HepG2 (cell line): ENCODE data around the gene ZNF670. TPM values are rescaled to one million over a fixed set of nuclear protein-coding genes. Genes with fewer than 3 reads are reported as not detected.

Source experiments
- BORCS8-MEF2B ChIP-seq: sonication (generic); formaldehyde crosslinking; IDR thresholded peaks from 2 replicates; pipeline ENCODE4 v1.8.0; 2022; ENCODE audit warnings: mild to moderate bottlenecking, missing genetic modification reagents
- ELF3 ChIP-seq: IDR thresholded peaks from 2 replicates; pipeline ENCODE4 v1.6.1; 2016; ENCODE audit warnings: missing genetic modification reagents, missing compliant biosample characterization
- FOXO1 ChIP-seq: sonication (generic); formaldehyde crosslinking; IDR thresholded peaks from 2 replicates; pipeline ENCODE4 v1.4.0; 2020; ENCODE audit warnings: missing genetic modification reagents
- KLF12 ChIP-seq: sonication (generic); formaldehyde crosslinking; IDR thresholded peaks from 2 replicates; pipeline ENCODE4 v1.4.0; 2020; ENCODE audit warnings: missing genetic modification reagents, borderline replicate concordance
- MED1 ChIP-seq: sonication (generic); formaldehyde crosslinking; IDR thresholded peaks from 2 replicates; pipeline ENCODE4 v1.4.0; 2020; ENCODE audit warnings: missing genetic modification reagents
- MTA1 ChIP-seq: sonication (generic); formaldehyde crosslinking; IDR thresholded peaks from 2 replicates; pipeline ENCODE4 v1.4.0; 2020; ENCODE audit warnings: missing genetic modification reagents, mild to moderate bottlenecking, borderline replicate concordance
- MYC ChIP-seq: sonication (generic); formaldehyde crosslinking; IDR thresholded peaks from 2 replicates; pipeline ENCODE4 v1.9.0; 2021; ENCODE audit warnings: missing genetic modification reagents, borderline replicate concordance
- POLR2A ChIP-seq, 2 experiments: IDR thresholded peaks; 2 replicates each; pipeline ENCODE4 v1.6.1; 2011; ENCODE audit warnings: low read depth in 2 of 2, low read length in 2 of 2, mild to moderate bottlenecking in 1 of 2, moderate library complexity in 1 of 2; ENCODE audit not compliant: insufficient read depth in 1 of 2
- POLR2G ChIP-seq: fragments of 200-400 bp; formaldehyde crosslinking; IDR thresholded peaks from 2 replicates; pipeline ENCODE4 v1.6.1; 2018; ENCODE audit warnings: mild to moderate bottlenecking, low read depth, low read length, moderate library complexity
- PPARG ChIP-seq: conservative IDR thresholded peaks from 2 replicates; pipeline ENCODE4 v1.6.1; 2016; ENCODE audit warnings: missing biosample characterization, missing genetic modification reagents
- REPIN1 ChIP-seq: sonication (generic); formaldehyde crosslinking; IDR thresholded peaks from 2 replicates; pipeline ENCODE4 v1.8.0; 2022; ENCODE audit warnings: missing genetic modification reagents, low read depth, mild to moderate bottlenecking, borderline replicate concordance
- RFX1 ChIP-seq: fragments of 450-650 bp; IDR thresholded peaks from 2 replicates; pipeline ENCODE4 v1.6.1; 2017
- RNF2 ChIP-seq: fragments of 450-650 bp; conservative IDR thresholded peaks from 2 replicates; pipeline ENCODE4 v1.6.1; 2016; ENCODE audit warnings: low read depth
- SAP130 ChIP-seq: IDR thresholded peaks from 2 replicates; pipeline ENCODE4 v1.6.1; 2016; ENCODE audit warnings: low read depth
- SOX6 ChIP-seq, 2 experiments: fragments of 450-650 bp in 1 of 2; sonication (generic) in 1 of 2; formaldehyde crosslinking in 1 of 2; IDR thresholded peaks; 2 replicates each; pipeline versions ENCODE4 v1.4.0 to v1.6.1; 2017 to 2020; ENCODE audit warnings: antibody characterized with exemption in 1 of 2, mild to moderate bottlenecking in 1 of 2, missing genetic modification reagents in 1 of 2
- SPEN ChIP-seq: sonication (generic); formaldehyde crosslinking; IDR thresholded peaks from 2 replicates; pipeline ENCODE4 v1.5.1; 2020; ENCODE audit warnings: low read depth, mild to moderate bottlenecking, missing genetic modification reagents
- XRCC5 ChIP-seq: fragments of 200-400 bp; formaldehyde crosslinking; optimal IDR thresholded peaks from 2 replicates; pipeline ENCODE3; 2017; ENCODE audit warnings: mild to moderate bottlenecking, low read length
- ZNF274 ChIP-seq: sonication (generic); formaldehyde crosslinking; IDR thresholded peaks from 2 replicates; pipeline ENCODE4 v1.5.1; 2020; ENCODE audit warnings: mild to moderate bottlenecking, missing genetic modification reagents
- ZNF501 ChIP-seq: sonication (generic); formaldehyde crosslinking; IDR thresholded peaks from 2 replicates; pipeline ENCODE4 v1.5.1; 2020; ENCODE audit warnings: mild to moderate bottlenecking, moderate library complexity, missing genetic modification reagents
- ZNF879 ChIP-seq: sonication (generic); formaldehyde crosslinking; IDR thresholded peaks from 2 replicates; pipeline ENCODE4 v1.8.1; 2023; ENCODE audit warnings: missing genetic modification reagents
- polyA plus RNA-seq, 8 experiments: library from polyadenylated mRNA; depleted of rRNA in 3 of 8; stranded (reverse) in 7 of 8; unstranded in 1 of 8; fragments of >200 nt; fragmentation: Illumina TruSeq in 4 of 8; extraction: Trizol in 4 of 8; gene quantifications; 2 replicates each; pipeline versions ENCODE4 v1.2.1 to v1.2.3, GENCODE V29; 2011 to 2016; ENCODE audit warnings: low read depth in 4 of 8, missing spikeins in 1 of 8, mixed read lengths in 1 of 8; ENCODE audit not compliant: insufficient read depth in 1 of 8
- total RNA-seq, 5 experiments: library from RNA; depleted of rRNA; stranded (reverse); fragments of >200 nt; fragmentation: Illumina TruSeq; extraction: Trizol; gene quantifications; 2 replicates each; pipeline ENCODE4 v1.2.3, GENCODE V29; 2016; ENCODE audit warnings: low read depth in 1 of 5
- TF ChIP-seq, protein P1 (sequence below): sonication (generic); formaldehyde crosslinking; IDR thresholded peaks from 2 replicates; pipeline ENCODE4 v1.4.0; 2020; ENCODE audit warnings: missing genetic modification reagents
- TF ChIP-seq, protein P2 (sequence below): sonication (generic); formaldehyde crosslinking; IDR thresholded peaks from 2 replicates; pipeline ENCODE4 v1.8.0; 2022; ENCODE audit warnings: missing genetic modification reagents, mild to moderate bottlenecking, moderate library complexity, borderline replicate concordance
- TF ChIP-seq, protein P3 (sequence below): sonication (generic); formaldehyde crosslinking; IDR thresholded peaks from 2 replicates; pipeline ENCODE4 v1.4.0; 2020; ENCODE audit warnings: missing genetic modification reagents
- TF ChIP-seq, protein P4 (sequence below): sonication (generic); formaldehyde crosslinking; conservative IDR thresholded peaks from 2 replicates; pipeline ENCODE4 v1.8.0; 2022; ENCODE audit warnings: low read depth, missing genetic modification reagents
- TF ChIP-seq, protein P5 (sequence below): IDR thresholded peaks from 2 replicates; pipeline ENCODE4 v1.6.1; 2012; ENCODE audit warnings: inconsistent platforms

ZNF670 gene
- total and polyA plus RNA-seq, 2 of the 13 experiments (the other 11 are each of a cell fraction or from before 2014, with no cell fraction given), result 4.2 to 10.9 TPM

DNA sequence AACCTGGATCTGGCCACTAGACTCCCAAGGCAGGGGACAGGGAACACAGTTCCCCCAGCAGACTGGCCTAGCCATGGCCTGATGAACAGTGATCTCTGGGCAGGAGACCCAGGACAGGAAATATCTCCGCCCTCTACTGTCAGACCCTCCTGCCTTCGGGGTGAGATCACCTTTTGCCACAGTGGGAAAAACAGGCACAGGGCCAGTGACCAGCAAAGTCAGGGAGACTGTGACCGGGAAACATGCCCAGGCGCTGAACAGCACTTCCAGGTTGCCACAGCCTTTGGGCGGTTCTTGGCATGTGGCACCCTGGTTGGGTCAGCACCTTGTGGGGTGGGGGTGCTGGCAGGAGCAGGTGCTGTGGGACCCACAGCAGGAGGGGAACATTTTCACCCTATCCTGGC lies 34.5 kb upstream of the ZNF670 start (continued):
- TF ChIP-seq ZNF879 (CRISPR knock-in tag), result no peak
- TF ChIP-seq, protein P1, sequence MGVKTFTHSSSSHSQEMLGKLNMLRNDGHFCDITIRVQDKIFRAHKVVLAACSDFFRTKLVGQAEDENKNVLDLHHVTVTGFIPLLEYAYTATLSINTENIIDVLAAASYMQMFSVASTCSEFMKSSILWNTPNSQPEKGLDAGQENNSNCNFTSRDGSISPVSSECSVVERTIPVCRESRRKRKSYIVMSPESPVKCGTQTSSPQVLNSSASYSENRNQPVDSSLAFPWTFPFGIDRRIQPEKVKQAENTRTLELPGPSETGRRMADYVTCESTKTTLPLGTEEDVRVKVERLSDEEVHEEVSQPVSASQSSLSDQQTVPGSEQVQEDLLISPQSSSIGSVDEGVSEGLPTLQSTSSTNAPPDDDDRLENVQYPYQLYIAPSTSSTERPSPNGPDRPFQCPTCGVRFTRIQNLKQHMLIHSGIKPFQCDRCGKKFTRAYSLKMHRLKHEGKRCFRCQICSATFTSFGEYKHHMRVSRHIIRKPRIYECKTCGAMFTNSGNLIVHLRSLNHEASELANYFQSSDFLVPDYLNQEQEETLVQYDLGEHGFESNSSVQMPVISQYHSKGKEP (CRISPR knock-in tag), result no peak
- TF ChIP-seq SAP130 (CRISPR knock-in tag), result peak; percentile 85
- TF ChIP-seq PPARG (CRISPR knock-in tag), result peak; percentile 48; the same call in 1 of the 2 replicates
- TF ChIP-seq, protein P2, sequence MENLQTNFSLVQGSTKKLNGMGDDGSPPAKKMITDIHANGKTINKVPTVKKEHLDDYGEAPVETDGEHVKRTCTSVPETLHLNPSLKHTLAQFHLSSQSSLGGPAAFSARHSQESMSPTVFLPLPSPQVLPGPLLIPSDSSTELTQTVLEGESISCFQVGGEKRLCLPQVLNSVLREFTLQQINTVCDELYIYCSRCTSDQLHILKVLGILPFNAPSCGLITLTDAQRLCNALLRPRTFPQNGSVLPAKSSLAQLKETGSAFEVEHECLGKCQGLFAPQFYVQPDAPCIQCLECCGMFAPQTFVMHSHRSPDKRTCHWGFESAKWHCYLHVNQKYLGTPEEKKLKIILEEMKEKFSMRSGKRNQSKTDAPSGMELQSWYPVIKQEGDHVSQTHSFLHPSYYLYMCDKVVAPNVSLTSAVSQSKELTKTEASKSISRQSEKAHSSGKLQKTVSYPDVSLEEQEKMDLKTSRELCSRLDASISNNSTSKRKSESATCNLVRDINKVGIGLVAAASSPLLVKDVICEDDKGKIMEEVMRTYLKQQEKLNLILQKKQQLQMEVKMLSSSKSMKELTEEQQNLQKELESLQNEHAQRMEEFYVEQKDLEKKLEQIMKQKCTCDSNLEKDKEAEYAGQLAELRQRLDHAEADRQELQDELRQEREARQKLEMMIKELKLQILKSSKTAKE (CRISPR knock-in tag), result peak; percentile 71
- TF ChIP-seq RFX1, result no peak
- TF ChIP-seq SPEN (CRISPR knock-in tag), result peak; percentile 51
- peak; percentile 44; the same call in 1 of the 2 replicates for TF ChIP-seq FOXO1
- peak; percentile 42; the same call in 1 of the 2 replicates for TF ChIP-seq MYC (CRISPR knock-in tag)
- TF ChIP-seq, protein P3, sequence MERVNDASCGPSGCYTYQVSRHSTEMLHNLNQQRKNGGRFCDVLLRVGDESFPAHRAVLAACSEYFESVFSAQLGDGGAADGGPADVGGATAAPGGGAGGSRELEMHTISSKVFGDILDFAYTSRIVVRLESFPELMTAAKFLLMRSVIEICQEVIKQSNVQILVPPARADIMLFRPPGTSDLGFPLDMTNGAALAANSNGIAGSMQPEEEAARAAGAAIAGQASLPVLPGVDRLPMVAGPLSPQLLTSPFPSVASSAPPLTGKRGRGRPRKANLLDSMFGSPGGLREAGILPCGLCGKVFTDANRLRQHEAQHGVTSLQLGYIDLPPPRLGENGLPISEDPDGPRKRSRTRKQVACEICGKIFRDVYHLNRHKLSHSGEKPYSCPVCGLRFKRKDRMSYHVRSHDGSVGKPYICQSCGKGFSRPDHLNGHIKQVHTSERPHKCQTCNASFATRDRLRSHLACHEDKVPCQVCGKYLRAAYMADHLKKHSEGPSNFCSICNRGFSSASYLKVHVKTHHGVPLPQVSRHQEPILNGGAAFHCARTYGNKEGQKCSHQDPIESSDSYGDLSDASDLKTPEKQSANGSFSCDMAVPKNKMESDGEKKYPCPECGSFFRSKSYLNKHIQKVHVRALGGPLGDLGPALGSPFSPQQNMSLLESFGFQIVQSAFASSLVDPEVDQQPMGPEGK, result peak; percentile 41; the same call in 1 of the 2 replicates
- TF ChIP-seq RNF2, result 0 out of 2 replicates have a peak, but pooled peaks have one; percentile 36
- TF ChIP-seq MTA1, result 0 out of 2 replicates have a peak, but pooled peaks have one; percentile 6
- no peak for TF ChIP-seq SOX6 (IDR thresholded peaks at IDR 0.05)
- TF ChIP-seq SOX6 (CRISPR knock-in tag; IDR thresholded peaks at IDR 0.05), result no peak
- no peak for TF ChIP-seq BORCS8-MEF2B (CRISPR knock-in tag)
- TF ChIP-seq REPIN1 (CRISPR knock-in tag), result peak; percentile 31; the same call in 1 of the 2 replicates
- peak; percentile 46 for TF ChIP-seq ELF3
- TF ChIP-seq, protein P4, sequence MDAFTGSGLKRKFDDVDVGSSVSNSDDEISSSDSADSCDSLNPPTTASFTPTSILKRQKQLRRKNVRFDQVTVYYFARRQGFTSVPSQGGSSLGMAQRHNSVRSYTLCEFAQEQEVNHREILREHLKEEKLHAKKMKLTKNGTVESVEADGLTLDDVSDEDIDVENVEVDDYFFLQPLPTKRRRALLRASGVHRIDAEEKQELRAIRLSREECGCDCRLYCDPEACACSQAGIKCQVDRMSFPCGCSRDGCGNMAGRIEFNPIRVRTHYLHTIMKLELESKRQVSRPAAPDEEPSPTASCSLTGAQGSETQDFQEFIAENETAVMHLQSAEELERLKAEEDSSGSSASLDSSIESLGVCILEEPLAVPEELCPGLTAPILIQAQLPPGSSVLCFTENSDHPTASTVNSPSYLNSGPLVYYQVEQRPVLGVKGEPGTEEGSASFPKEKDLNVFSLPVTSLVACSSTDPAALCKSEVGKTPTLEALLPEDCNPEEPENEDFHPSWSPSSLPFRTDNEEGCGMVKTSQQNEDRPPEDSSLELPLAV (CRISPR knock-in tag), result no peak
- TF ChIP-seq ZNF501 (CRISPR knock-in tag), result peak; percentile 68; the same call in 1 of the 2 replicates
- TF ChIP-seq KLF12 (CRISPR knock-in tag), result no peak
- TF ChIP-seq MED1 (CRISPR knock-in tag), result peak; percentile 78
- TF ChIP-seq POLR2G, result 0 out of 2 replicates have a peak, but pooled peaks have one; percentile 40
- TF ChIP-seq XRCC5, result peak; percentile 19
- TF ChIP-seq POLR2A (IDR thresholded peaks at IDR 0.05; ENCODE audit: insufficient read depth in 1 of 2, low read depth in 2 of 2, low read length in 2 of 2), result peak in 1 of 2 experiments; percentile 65; a peak in 3 of 4 replicates
- TF ChIP-seq ZNF274, result peak; percentile 44; the same call in 1 of the 2 replicates
- TF ChIP-seq, protein P5, sequence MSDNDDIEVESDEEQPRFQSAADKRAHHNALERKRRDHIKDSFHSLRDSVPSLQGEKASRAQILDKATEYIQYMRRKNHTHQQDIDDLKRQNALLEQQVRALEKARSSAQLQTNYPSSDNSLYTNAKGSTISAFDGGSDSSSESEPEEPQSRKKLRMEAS, result peak; percentile 33; the same call in 1 of the 2 replicates
